HG03432 (cell line): Measurements from ENCODE around the gene PNISR.

ENCODE experiments used
- ATAC-seq: cut with Tn5 transposase; IDR thresholded peaks from one replicate; pipeline ENCODE4 v1.9.1; 2021; ENCODE audit warnings: mild to moderate bottlenecking, moderate library complexity; ENCODE audit not compliant: unreplicated experiment

Gene PNISR

GRCh38 chr6:99348288-99349170, 76.6 kb downstream of the PNISR start:
- no peak for ATAC-seq
